Measurements from ENCODE around the gene C12orf57. TPM values are rescaled to one million over a fixed set of nuclear protein-coding genes. Genes with fewer than 3 reads are reported as not detected.

The C12orf57 gene
- total and polyA plus RNA-seq, 2 of the 13 experiments (the other 11 are each of a cell fraction or from before 2014, with no cell fraction given): 84.0 to 287 TPM

- in situ Hi-C loops (cut with HindIII; ENCODE audit: extremely low pct_ligation_motif_present, low pct_unique_long_range_greater_than_20kb): no loop called here
- POLR2A ChIA-PET: interaction anchor here (1.7 to 8.0 kb wide), 3 partner anchors 15 to 57 kb away, joined by 6 to 180 read pairs (median 16); partner anchors contain the start of genes C12orf57, LPCAT3 and RNU7-1
- Histone ChIP-seq H3K79me2 (ENCODE audit: insufficient read depth, low read length) (no peaks in the 10 kb centered on the region), H2AFZ (ENCODE audit: low read length) (no peak overlapping the region), H3K4me3 (replicated peaks in 1 of 3; ENCODE audit: insufficient read depth in 1 of 3, low read depth in 2 of 3, low read length in 3 of 3) (no peak overlapping the region), H3K27me3 (ENCODE audit: control insufficient read depth in 1 of 2, insufficient read depth in 2 of 2, low read length in 2 of 2) (no peaks in the 10 kb centered on the region), H3K36me3 (replicated peaks in 1 of 2; ENCODE audit: control insufficient read depth in 1 of 2, insufficient read depth in 2 of 2, low read length in 2 of 2) (peaks cover 4 to 7% of the 10 kb centered on the region in 2 experiments), H3K9ac (ENCODE audit: insufficient read depth, low read depth, low read length) (no peak overlapping the region; the same call in 1 of the 2 replicates), H4K20me1 (ENCODE audit: insufficient read depth, low read length) (no peaks in the 10 kb centered on the region), H3K4me2 (ENCODE audit: low read depth, low read length) (no peak overlapping the region), H3K4me1 (ENCODE audit: insufficient read depth, low read length) (peaks cover 39% of the 10 kb centered on the region), H3K27ac (ENCODE audit: extremely low read length, insufficient read depth, low read length) (no peak overlapping the region), H3K9me3 (ENCODE audit: low read length) (no peaks in the 10 kb centered on the region)
- ATAC-seq (no peak), FAIRE-seq (no peak), DNase-seq (ENCODE audit: low spot score) (no peak)
- intact Hi-C loops (cut with micrococcal nuclease; ENCODE audit: unreplicated experiment): no loop called here
- CTCF ChIA-PET (ENCODE audit: low intra/inter-chr PET ratio, low total read pairs): no interaction called here
- no TSS peak for BruUV-seq (replicated peaks)
- TF ChIP-seq CTCF (CRISPR knock-in tag; IDR thresholded peaks at IDR 0.05): peak; percentile 38
- TF ChIP-seq SMC3 (IDR thresholded peaks at IDR 0.05; ENCODE audit: low read length): no peak
- TF ChIP-seq STAG1 (CRISPR knock-in tag; IDR thresholded peaks at IDR 0.05): peak; percentile 21; the same call in 1 of the 2 replicates
- WGBS (ENCODE audit: low lambda C conversion rate): 96% methylated on average over 13 of the region's 13 CpGs
Measured at GRCh38 chr12:6960593-6961277, 16.9 kb downstream of the C12orf57 start.

- intact Hi-C loops (cut with micrococcal nuclease; ENCODE audit: unreplicated experiment): no loop called here
- H3K27ac ChIP-seq (ENCODE audit: extremely low read length, insufficient read depth, low read length): peak overlapping the region; percentile 76
- ATAC-seq: no peak
- no peaks in the 10 kb centered on the region for H3K79me2 ChIP-seq (ENCODE audit: insufficient read depth, low read length)
- in situ Hi-C loops (cut with HindIII; ENCODE audit: extremely low pct_ligation_motif_present, low pct_unique_long_range_greater_than_20kb): no loop called here
- no peaks in the 10 kb centered on the region for H3K9me3 ChIP-seq (ENCODE audit: low read length)
- H4K20me1 ChIP-seq (ENCODE audit: insufficient read depth, low read length): no peaks in the 10 kb centered on the region
- ChIA-PET CTCF (ENCODE audit: low intra/inter-chr PET ratio, low total read pairs) (interaction anchor here (1.3 to 1.7 kb wide), 3 partner anchors 15 to 93 kb away, joined by 3 to 11 read pairs (median 5); partner anchors contain the start of genes C12orf57 and RNU7-1), POLR2A (interaction anchor here (1.1 to 8.0 kb wide), 9 partner anchors 16 to 147 kb away, joined by 3 to 180 read pairs (median 6); partner anchors contain the start of genes C12orf57, LPCAT3, RNU7-1 and SPSB2)
- 84% methylated on average over 24 of the region's 24 CpGs for WGBS (ENCODE audit: low lambda C conversion rate)
- H3K4me3 ChIP-seq (replicated peaks in 1 of 3; ENCODE audit: insufficient read depth in 1 of 3, low read depth in 2 of 3, low read length in 3 of 3): peak overlapping the region; percentile 41 to 74 (median 54); a peak in 4 of 6 replicates
- H2AFZ ChIP-seq (ENCODE audit: low read length): no peak overlapping the region
- peak; percentile 26 for FAIRE-seq
- no peaks in the 10 kb centered on the region for H3K27me3 ChIP-seq (ENCODE audit: control insufficient read depth in 1 of 2, insufficient read depth in 2 of 2, low read length in 2 of 2)
- DNase-seq (ENCODE audit: low spot score): no peak
- peaks cover 7 to 12% of the 10 kb centered on the region in 2 experiments for H3K36me3 ChIP-seq (replicated peaks in 1 of 2; ENCODE audit: control insufficient read depth in 1 of 2, insufficient read depth in 2 of 2, low read length in 2 of 2)
- peak overlapping the region; percentile 77 for H3K9ac ChIP-seq (ENCODE audit: insufficient read depth, low read depth, low read length)
- BruUV-seq (replicated peaks): no TSS peak
- H3K4me1 ChIP-seq (ENCODE audit: insufficient read depth, low read length): peaks cover 39% of the 10 kb centered on the region
- H3K4me2 ChIP-seq (ENCODE audit: low read depth, low read length): peak overlapping the region; percentile 94
- TF ChIP-seq ZSCAN5A (CRISPR knock-in tag; IDR thresholded peaks at IDR 0.05; ENCODE audit: borderline replicate concordance) (no peak), TRIM22 (IDR thresholded peaks at IDR 0.05) (no peak), FOSL2 (CRISPR knock-in tag; IDR thresholded peaks at IDR 0.05) (peak; percentile 17; the same call in 1 of the 2 replicates), TCF12 (IDR thresholded peaks at IDR 0.05) (no peak), TCF12 (CRISPR knock-in tag; IDR thresholded peaks at IDR 0.05) (no peak), SAFB2 (CRISPR knock-in tag; IDR thresholded peaks at IDR 0.05; ENCODE audit: borderline replicate concordance, low read depth) (no peak), ZNF749 (CRISPR knock-in tag; IDR thresholded peaks at IDR 0.05; ENCODE audit: borderline replicate concordance) (no peak), ZSCAN12 (CRISPR knock-in tag; IDR thresholded peaks at IDR 0.05) (no peak), MED13 (CRISPR knock-in tag; IDR thresholded peaks at IDR 0.05) (no peak), ZNF234 (CRISPR knock-in tag; conservative IDR thresholded peaks at IDR 0.05) (no peak), RFX5 (IDR thresholded peaks at IDR 0.05; ENCODE audit: low read depth, low read length) (no peak)
Measured at GRCh38 chr12:6961278-6961694, 17.5 kb downstream of the C12orf57 start.
